ENCODE data around the gene AFDN. TPM values are rescaled to one million over a fixed set of nuclear protein-coding genes. Genes with fewer than 3 reads are reported as not detected.

The AFDN gene
- polyA plus RNA-seq, 1 of the 3 experiments (the other 2 are of a cell fraction), result 25.1 TPM

GRCh38 chr6:167995302-167995701 is 168.6 kb downstream of the AFDN start:
- no peaks in the 10 kb centered on the region for H3K9me3 ChIP-seq
- no peaks in the 10 kb centered on the region for H3K79me2 ChIP-seq (ENCODE audit: insufficient read depth)
- no peak overlapping the region for H3K9ac ChIP-seq
- no peak overlapping the region for H3K27ac ChIP-seq (ENCODE audit: low read depth in 2 of 2, low read length in 1 of 2)
- no peaks in the 10 kb centered on the region for H3F3A ChIP-seq (replicated peaks; ENCODE audit: insufficient read depth)
- no peak overlapping the region for H3K4me2 ChIP-seq
- TF ChIP-seq TCF12 (IDR thresholded peaks at IDR 0.05), result no peak
- TF ChIP-seq MEF2A (IDR thresholded peaks at IDR 0.05; ENCODE audit: borderline replicate concordance, low read depth), result no peak
- TF ChIP-seq, protein P1, sequence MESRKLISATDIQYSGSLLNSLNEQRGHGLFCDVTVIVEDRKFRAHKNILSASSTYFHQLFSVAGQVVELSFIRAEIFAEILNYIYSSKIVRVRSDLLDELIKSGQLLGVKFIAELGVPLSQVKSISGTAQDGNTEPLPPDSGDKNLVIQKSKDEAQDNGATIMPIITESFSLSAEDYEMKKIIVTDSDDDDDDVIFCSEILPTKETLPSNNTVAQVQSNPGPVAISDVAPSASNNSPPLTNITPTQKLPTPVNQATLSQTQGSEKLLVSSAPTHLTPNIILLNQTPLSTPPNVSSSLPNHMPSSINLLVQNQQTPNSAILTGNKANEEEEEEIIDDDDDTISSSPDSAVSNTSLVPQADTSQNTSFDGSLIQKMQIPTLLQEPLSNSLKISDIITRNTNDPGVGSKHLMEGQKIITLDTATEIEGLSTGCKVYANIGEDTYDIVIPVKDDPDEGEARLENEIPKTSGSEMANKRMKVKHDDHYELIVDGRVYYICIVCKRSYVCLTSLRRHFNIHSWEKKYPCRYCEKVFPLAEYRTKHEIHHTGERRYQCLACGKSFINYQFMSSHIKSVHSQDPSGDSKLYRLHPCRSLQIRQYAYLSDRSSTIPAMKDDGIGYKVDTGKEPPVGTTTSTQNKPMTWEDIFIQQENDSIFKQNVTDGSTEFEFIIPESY (IDR thresholded peaks at IDR 0.05; ENCODE audit: borderline replicate concordance, low read depth), result no peak
- TF ChIP-seq SMC3 (IDR thresholded peaks at IDR 0.05; ENCODE audit: low read depth, low read length), result no peak
- TF ChIP-seq MAX (IDR thresholded peaks at IDR 0.05; ENCODE audit: low read depth), result no peak
- TF ChIP-seq ELF1 (IDR thresholded peaks at IDR 0.05), result no peak
- TF ChIP-seq YY1 (IDR thresholded peaks at IDR 0.05; ENCODE audit: low read depth), result no peak
- no peak for TF ChIP-seq RAD21 (IDR thresholded peaks at IDR 0.05; ENCODE audit: low read length)
- TF ChIP-seq, protein P2, sequence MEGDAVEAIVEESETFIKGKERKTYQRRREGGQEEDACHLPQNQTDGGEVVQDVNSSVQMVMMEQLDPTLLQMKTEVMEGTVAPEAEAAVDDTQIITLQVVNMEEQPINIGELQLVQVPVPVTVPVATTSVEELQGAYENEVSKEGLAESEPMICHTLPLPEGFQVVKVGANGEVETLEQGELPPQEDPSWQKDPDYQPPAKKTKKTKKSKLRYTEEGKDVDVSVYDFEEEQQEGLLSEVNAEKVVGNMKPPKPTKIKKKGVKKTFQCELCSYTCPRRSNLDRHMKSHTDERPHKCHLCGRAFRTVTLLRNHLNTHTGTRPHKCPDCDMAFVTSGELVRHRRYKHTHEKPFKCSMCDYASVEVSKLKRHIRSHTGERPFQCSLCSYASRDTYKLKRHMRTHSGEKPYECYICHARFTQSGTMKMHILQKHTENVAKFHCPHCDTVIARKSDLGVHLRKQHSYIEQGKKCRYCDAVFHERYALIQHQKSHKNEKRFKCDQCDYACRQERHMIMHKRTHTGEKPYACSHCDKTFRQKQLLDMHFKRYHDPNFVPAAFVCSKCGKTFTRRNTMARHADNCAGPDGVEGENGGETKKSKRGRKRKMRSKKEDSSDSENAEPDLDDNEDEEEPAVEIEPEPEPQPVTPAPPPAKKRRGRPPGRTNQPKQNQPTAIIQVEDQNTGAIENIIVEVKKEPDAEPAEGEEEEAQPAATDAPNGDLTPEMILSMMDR (IDR thresholded peaks at IDR 0.05), result no peak
- TF ChIP-seq SIN3A (IDR thresholded peaks at IDR 0.05; ENCODE audit: borderline replicate concordance, low read depth, low read length), result no peak
- no peak for TF ChIP-seq NRF1 (IDR thresholded peaks at IDR 0.05; ENCODE audit: low read depth, low read length)
- no peak for TF ChIP-seq TAF1 (IDR thresholded peaks at IDR 0.05; ENCODE audit: borderline replicate concordance, low read depth, low read length)
- no peak for TF ChIP-seq GABPA (IDR thresholded peaks at IDR 0.05; ENCODE audit: low read depth)
- TF ChIP-seq RCOR1 (IDR thresholded peaks at IDR 0.05; ENCODE audit: low read length), result no peak
- TF ChIP-seq RFX5 (IDR thresholded peaks at IDR 0.05; ENCODE audit: low read length), result no peak
- 77% methylated on average over 11 of the region's 12 CpGs for WGBS (ENCODE audit: low lambda C conversion rate)
- no peak overlapping the region for H3K4me3 ChIP-seq (ENCODE audit: low read depth in 2 of 2, low read length in 1 of 2)
- H3K27me3 ChIP-seq (ENCODE audit: insufficient read depth), result no peaks in the 10 kb centered on the region
- H4K20me1 ChIP-seq (ENCODE audit: insufficient read depth), result no peaks in the 10 kb centered on the region
- POLR2A ChIA-PET, result no interaction called here
- CTCF ChIA-PET, result no interaction called here
- H3K9me2 ChIP-seq, result no peaks in the 10 kb centered on the region
- H3K36me3 ChIP-seq (replicated peaks in 1 of 2; ENCODE audit: control insufficient read depth in 1 of 2, insufficient read depth in 2 of 2, low read length in 1 of 2), result no peaks in the 10 kb centered on the region
- no peak for DNase-seq
- H3K4me1 ChIP-seq (ENCODE audit: control insufficient read depth in 1 of 2, insufficient read depth in 2 of 2, low read depth in 1 of 2, low read length in 1 of 2), result no peaks in the 10 kb centered on the region; a peak in 1 of 4 replicates
- no peak overlapping the region for H2AFZ ChIP-seq (ENCODE audit: low read depth)

DNA sequence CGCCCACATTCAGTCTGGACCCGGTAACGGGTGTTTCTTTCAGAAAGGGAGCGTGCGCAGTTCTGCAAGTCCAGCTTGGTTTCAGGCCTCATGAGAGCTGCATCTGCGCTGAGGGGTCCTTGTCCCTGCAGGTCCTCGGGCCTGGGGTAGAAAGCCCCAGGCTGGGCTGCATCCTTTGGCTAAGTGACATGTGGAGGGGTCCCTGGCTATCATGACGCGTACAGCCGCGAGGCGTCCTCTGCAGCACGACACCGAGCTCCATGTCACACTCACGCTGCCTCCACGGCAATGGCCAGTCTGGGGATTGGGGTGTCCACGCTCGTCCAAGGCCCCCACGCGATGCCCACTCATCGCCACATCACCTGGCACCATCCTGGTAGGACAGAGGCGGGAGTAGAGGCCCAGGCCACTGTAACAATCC is 169.0 kb downstream of the AFDN start:
- no peak overlapping the region for H3K9ac ChIP-seq
- H3K9me3 ChIP-seq, result no peaks in the 10 kb centered on the region
- POLR2A ChIA-PET, result no interaction called here
- no peak overlapping the region for H3K27ac ChIP-seq (ENCODE audit: low read depth in 2 of 2, low read length in 1 of 2)
- H3K9me2 ChIP-seq, result no peaks in the 10 kb centered on the region
- no peak overlapping the region for H3K4me2 ChIP-seq
- DNase-seq, result no peak
- H3K79me2 ChIP-seq (ENCODE audit: insufficient read depth), result no peaks in the 10 kb centered on the region
- H3K36me3 ChIP-seq (replicated peaks in 1 of 2; ENCODE audit: control insufficient read depth in 1 of 2, insufficient read depth in 2 of 2, low read length in 1 of 2), result no peaks in the 10 kb centered on the region
- TF ChIP-seq SMC3 (IDR thresholded peaks at IDR 0.05; ENCODE audit: low read depth, low read length) (no peak), RXRA (IDR thresholded peaks at IDR 0.05; ENCODE audit: borderline replicate concordance, low read depth) (no peak), JUND (IDR thresholded peaks at IDR 0.05) (no peak), FOXM1 (IDR thresholded peaks at IDR 0.05; ENCODE audit: low read depth) (no peak), EP300 (IDR thresholded peaks at IDR 0.05; ENCODE audit: borderline replicate concordance in 1 of 2, low read depth in 1 of 2, low read length in 1 of 2) (no peak), YY1 (IDR thresholded peaks at IDR 0.05; ENCODE audit: low read depth) (no peak), NRF1 (IDR thresholded peaks at IDR 0.05; ENCODE audit: low read depth, low read length) (no peak), ELF1 (IDR thresholded peaks at IDR 0.05) (no peak), NFIC (IDR thresholded peaks at IDR 0.05; ENCODE audit: borderline replicate concordance) (no peak), MXI1 (IDR thresholded peaks at IDR 0.05; ENCODE audit: low read depth, low read length) (no peak), MEF2A (IDR thresholded peaks at IDR 0.05; ENCODE audit: borderline replicate concordance, low read depth) (no peak), RCOR1 (IDR thresholded peaks at IDR 0.05; ENCODE audit: low read length) (no peak), TAF1 (IDR thresholded peaks at IDR 0.05; ENCODE audit: borderline replicate concordance, low read depth, low read length) (no peak)
- TF ChIP-seq, protein P3, sequence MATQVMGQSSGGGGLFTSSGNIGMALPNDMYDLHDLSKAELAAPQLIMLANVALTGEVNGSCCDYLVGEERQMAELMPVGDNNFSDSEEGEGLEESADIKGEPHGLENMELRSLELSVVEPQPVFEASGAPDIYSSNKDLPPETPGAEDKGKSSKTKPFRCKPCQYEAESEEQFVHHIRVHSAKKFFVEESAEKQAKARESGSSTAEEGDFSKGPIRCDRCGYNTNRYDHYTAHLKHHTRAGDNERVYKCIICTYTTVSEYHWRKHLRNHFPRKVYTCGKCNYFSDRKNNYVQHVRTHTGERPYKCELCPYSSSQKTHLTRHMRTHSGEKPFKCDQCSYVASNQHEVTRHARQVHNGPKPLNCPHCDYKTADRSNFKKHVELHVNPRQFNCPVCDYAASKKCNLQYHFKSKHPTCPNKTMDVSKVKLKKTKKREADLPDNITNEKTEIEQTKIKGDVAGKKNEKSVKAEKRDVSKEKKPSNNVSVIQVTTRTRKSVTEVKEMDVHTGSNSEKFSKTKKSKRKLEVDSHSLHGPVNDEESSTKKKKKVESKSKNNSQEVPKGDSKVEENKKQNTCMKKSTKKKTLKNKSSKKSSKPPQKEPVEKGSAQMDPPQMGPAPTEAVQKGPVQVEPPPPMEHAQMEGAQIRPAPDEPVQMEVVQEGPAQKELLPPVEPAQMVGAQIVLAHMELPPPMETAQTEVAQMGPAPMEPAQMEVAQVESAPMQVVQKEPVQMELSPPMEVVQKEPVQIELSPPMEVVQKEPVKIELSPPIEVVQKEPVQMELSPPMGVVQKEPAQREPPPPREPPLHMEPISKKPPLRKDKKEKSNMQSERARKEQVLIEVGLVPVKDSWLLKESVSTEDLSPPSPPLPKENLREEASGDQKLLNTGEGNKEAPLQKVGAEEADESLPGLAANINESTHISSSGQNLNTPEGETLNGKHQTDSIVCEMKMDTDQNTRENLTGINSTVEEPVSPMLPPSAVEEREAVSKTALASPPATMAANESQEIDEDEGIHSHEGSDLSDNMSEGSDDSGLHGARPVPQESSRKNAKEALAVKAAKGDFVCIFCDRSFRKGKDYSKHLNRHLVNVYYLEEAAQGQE (IDR thresholded peaks at IDR 0.05; ENCODE audit: low read depth, low read length), result no peak
- WGBS (ENCODE audit: low lambda C conversion rate), result 90% methylated on average over 13 of the region's 22 CpGs
- no peak overlapping the region for H3K4me3 ChIP-seq (ENCODE audit: low read depth in 2 of 2, low read length in 1 of 2)
- CTCF ChIA-PET, result interaction anchor here (1.6 kb wide), 1 partner anchor 15 kb away, joined by 5 read pairs; no protein-coding TSS in a partner anchor
- H3K27me3 ChIP-seq (ENCODE audit: insufficient read depth), result no peaks in the 10 kb centered on the region
- no peaks in the 10 kb centered on the region for H3F3A ChIP-seq (replicated peaks; ENCODE audit: insufficient read depth)
- H2AFZ ChIP-seq (ENCODE audit: low read depth), result no peak overlapping the region
- no peaks in the 10 kb centered on the region for H4K20me1 ChIP-seq (ENCODE audit: insufficient read depth)
- no peaks in the 10 kb centered on the region; a peak in 1 of 4 replicates for H3K4me1 ChIP-seq (ENCODE audit: control insufficient read depth in 1 of 2, insufficient read depth in 2 of 2, low read depth in 1 of 2, low read length in 1 of 2)
